IMR-90 (cell line): ENCODE measurements around the gene CMTM1. TPM values are rescaled to one million over a fixed set of nuclear protein-coding genes. Genes with fewer than 3 reads are reported as not detected.

ENCODE experiments used
- ATAC-seq: fragments of 200-7000 bp; cut with Tn5 transposase; 2 replicates; pipeline ENCODE4 v1.9.1; 2020; ENCODE audit warnings: low read depth, mild to moderate bottlenecking, moderate library complexity
- BruUV-seq: library from RNA; stranded (reverse); fragments of 400-500 nt; replicated peaks from 2 replicates; lab custom pipeline; 2021; lab: Mats Ljungman, UMichigan
- CTCF ChIA-PET: fragments of 300-600 bp; formaldehyde crosslinking; extraction: SDS; loops from one replicate; lab custom pipeline; 2021; ENCODE audit warnings: antibody characterized with exemption; lab: Yijun Ruan, JAX
- POLR2A ChIA-PET: fragments of 300-600 bp; sonication (Branson Sonifier 250); formaldehyde crosslinking; loops from one replicate; lab custom pipeline; 2022; ENCODE audit warnings: antibody characterized with exemption; ENCODE audit not compliant: unreplicated experiment; lab: Charles Lee
- DNase-seq: peaks from one replicate; pipeline ENCODE4 v3.0.0; 2013
- H2AFZ ChIP-seq: replicated peaks from 2 replicates; pipeline ENCODE3; 2013; ENCODE audit warnings: low read length, mild to moderate bottlenecking; ENCODE audit not compliant: poor library complexity
- H2AK5ac ChIP-seq: 2 replicates; pipeline ENCODE4 v1.6.1; 2013; ENCODE audit warnings: low read depth, low read length, inconsistent platforms
- H2AK9ac ChIP-seq: replicated peaks from 2 replicates; pipeline ENCODE3; 2013; ENCODE audit warnings: mild to moderate bottlenecking, low read depth, low read length, moderate library complexity; ENCODE audit not compliant: poor library complexity
- H2BK120ac ChIP-seq: 2 replicates; pipeline ENCODE4 v1.6.1; 2013; ENCODE audit warnings: low read depth, low read length, inconsistent platforms
- H2BK15ac ChIP-seq: 3 replicates; pipeline ENCODE4 v1.6.1; 2013; ENCODE audit warnings: low read depth, low read length, inconsistent platforms
- H2BK20ac ChIP-seq: 2 replicates; pipeline ENCODE4 v1.6.1; 2013; ENCODE audit warnings: low read depth, mild to moderate bottlenecking, inconsistent platforms, low read length, moderate library complexity
- H2BK5ac ChIP-seq: 2 replicates; pipeline ENCODE4 v1.6.1; 2013; ENCODE audit warnings: mild to moderate bottlenecking, low read depth, low read length, inconsistent platforms; ENCODE audit not compliant: poor library complexity, severe bottlenecking
- H3K14ac ChIP-seq: replicated peaks from 2 replicates; pipeline ENCODE4 v1.6.1; 2013; ENCODE audit warnings: low read depth, low read length, inconsistent platforms
- H3K18ac ChIP-seq: 2 replicates; pipeline ENCODE4 v1.6.1; 2013; ENCODE audit warnings: low read depth, low read length, control low read depth
- H3K23ac ChIP-seq: 2 replicates; pipeline ENCODE4 v1.6.1; 2013; ENCODE audit warnings: low read depth, low read length, inconsistent platforms
- H3K27ac ChIP-seq: 2 replicates; pipeline ENCODE4 v1.5.1; 2013; ENCODE audit warnings: mild to moderate bottlenecking, control low read depth, low read length; ENCODE audit not compliant: insufficient read depth
- H3K27me3 ChIP-seq: 2 replicates; pipeline ENCODE4 v1.6.1; 2013; ENCODE audit warnings: low read length; ENCODE audit not compliant: control insufficient read depth, insufficient read depth
- H3K36me3 ChIP-seq: 2 replicates; pipeline ENCODE4 v1.6.1; 2013; ENCODE audit warnings: low read length, mixed read lengths; ENCODE audit not compliant: control insufficient read depth, insufficient read depth
- H3K4ac ChIP-seq: 2 replicates; pipeline ENCODE4 v1.6.1; 2013; ENCODE audit warnings: low read depth, low read length, inconsistent platforms
- H3K4me1 ChIP-seq: 2 replicates; pipeline ENCODE4 v1.6.1; 2013; ENCODE audit warnings: low read length, mixed read lengths; ENCODE audit not compliant: control insufficient read depth, insufficient read depth
- H3K4me2 ChIP-seq: 2 replicates; pipeline ENCODE4 v1.6.1; 2013; ENCODE audit warnings: low read depth, mild to moderate bottlenecking, control low read depth, low read length, moderate library complexity
- H3K4me3 ChIP-seq: 2 replicates; pipeline ENCODE4 v1.5.1; 2013; ENCODE audit warnings: low read depth, mild to moderate bottlenecking, control low read depth, low read length, moderate library complexity; ENCODE audit not compliant: insufficient read depth
- H3K56ac ChIP-seq: 2 replicates; pipeline ENCODE4 v1.6.1; 2013; ENCODE audit warnings: low read length, inconsistent platforms; ENCODE audit not compliant: insufficient read depth; ENCODE audit errors: extremely low read depth
- H3K79me1 ChIP-seq, 2 experiments: 2 replicates each; pipeline ENCODE4 v1.6.1; 2013; ENCODE audit warnings: low read length in 2 of 2, inconsistent platforms in 1 of 2, low read depth in 1 of 2
- H3K9ac ChIP-seq: 2 replicates; pipeline ENCODE4 v1.6.1; 2013; ENCODE audit warnings: low read depth, low read length, control low read depth
- H3K9me1 ChIP-seq: 2 replicates; pipeline ENCODE4 v1.6.1; 2013; ENCODE audit warnings: low read length, inconsistent platforms; ENCODE audit not compliant: insufficient read depth
- H3K9me3 ChIP-seq: 2 replicates; pipeline ENCODE4 v1.6.1; 2013; ENCODE audit warnings: low read length; ENCODE audit not compliant: control insufficient read depth, insufficient read depth
- H4K20me1 ChIP-seq: 2 replicates; pipeline ENCODE4 v1.6.1; 2013; ENCODE audit warnings: low read length, inconsistent platforms; ENCODE audit not compliant: insufficient read depth
- H4K5ac ChIP-seq: 2 replicates; pipeline ENCODE4 v1.6.1; 2013; ENCODE audit warnings: mild to moderate bottlenecking, low read depth, low read length, control low read depth
- H4K8ac ChIP-seq, 2 experiments: 2 replicates each; pipeline ENCODE4 v1.6.1; 2013; ENCODE audit warnings: low read depth in 2 of 2, low read length in 2 of 2, control low read depth in 1 of 2, inconsistent platforms in 1 of 2
- H4K91ac ChIP-seq: 2 replicates; pipeline ENCODE4 v1.6.1; 2013; ENCODE audit warnings: low read depth, low read length, inconsistent platforms; ENCODE audit not compliant: insufficient read depth
- BHLHE40 ChIP-seq: fragments of 150-350 bp; IDR thresholded peaks from 2 replicates; pipeline ENCODE4 v1.6.1; 2016; ENCODE audit warnings: mild to moderate bottlenecking, low read depth, low read length
- CEBPB ChIP-seq: IDR thresholded peaks from 2 replicates; pipeline ENCODE4 v1.6.1; 2012; ENCODE audit warnings: low read depth, low read length, improper control_type of control experiment
- CHD1 ChIP-seq: IDR thresholded peaks from 2 replicates; pipeline ENCODE4 v1.6.1; 2012; ENCODE audit warnings: low read depth, low read length, improper control_type of control experiment
- CTCF ChIP-seq: conservative IDR thresholded peaks from 2 replicates; pipeline ENCODE4 v1.5.1; 2012; ENCODE audit warnings: mild to moderate bottlenecking, low read depth, low read length, improper control_type of control experiment
- MAFK ChIP-seq: IDR thresholded peaks from 2 replicates; pipeline ENCODE4 v1.6.1; 2012; ENCODE audit warnings: low read depth, low read length, improper control_type of control experiment
- MAZ ChIP-seq: IDR thresholded peaks from 2 replicates; pipeline ENCODE4 v1.6.1; 2012; ENCODE audit warnings: low read depth, mild to moderate bottlenecking, low read length, improper control_type of control experiment, moderate library complexity, borderline replicate concordance
- POLR2A ChIP-seq: IDR thresholded peaks from 2 replicates; pipeline ENCODE4 v1.6.1; 2012; ENCODE audit warnings: mild to moderate bottlenecking, low read depth, low read length
- RCOR1 ChIP-seq: IDR thresholded peaks from 2 replicates; pipeline ENCODE4 v1.6.1; 2012; ENCODE audit warnings: mild to moderate bottlenecking, low read length, improper control_type of control experiment; ENCODE audit not compliant: insufficient replicate concordance
- RFX5 ChIP-seq: IDR thresholded peaks from 2 replicates; pipeline ENCODE4 v1.8.0; 2012; ENCODE audit warnings: low read depth, mild to moderate bottlenecking, low read length, moderate library complexity
- SMC3 ChIP-seq: fragments of 150-350 bp; IDR thresholded peaks from 2 replicates; pipeline ENCODE4 v1.6.1; 2016; ENCODE audit warnings: low read depth, mild to moderate bottlenecking, antibody characterized with exemption, low read length, moderate library complexity
- USF2 ChIP-seq: fragments of 150-350 bp; IDR thresholded peaks from 2 replicates; pipeline ENCODE4 v1.6.1; 2017; ENCODE audit warnings: mild to moderate bottlenecking, antibody characterized with exemption, low read length, low read depth
- WGBS, 2 experiments: methylation state at CpG; one replicate each; pipeline versions ENCODE4 v1.1.5 to v1.1.7; 2013; ENCODE audit warnings: missing lambda C conversion rate in 2 of 2; ENCODE audit not compliant: insufficient read length in 1 of 2; ENCODE audit errors: extremely low coverage in 2 of 2; 5-methylcytosine and 5-hydroxymethylcytosine counted together
- dilution Hi-C: fragments of 300-500 bp; cut with HindIII; formaldehyde crosslinking; loops from one replicate; pipeline ENCODE4 v1.14.3; 2018; ENCODE audit warnings: low sequenced_read_pairs; ENCODE audit not compliant: unreplicated experiment
- in situ Hi-C: fragments of 300-500 bp; cut with MboI; formaldehyde crosslinking; loops from 3 replicates; pipeline ENCODE4 v1.14.3; 2019; ENCODE audit warnings: low sequenced_read_pairs, inconsistent platforms, mixed read lengths
- intact Hi-C: fragments of 100-400 bp; cut with micrococcal nuclease; formaldehyde crosslinking; loops from 2 replicates; pipeline ENCODE4 v1.10.0; 2022
- polyA plus RNA-seq, 3 experiments: library from polyadenylated mRNA; depleted of rRNA; stranded (reverse); fragments of >200 nt; gene quantifications; 2 replicates each; pipeline ENCODE4 v1.2.3, GENCODE V29; 2012; ENCODE audit warnings: low replicate concordance in 1 of 3
- total RNA-seq: library from RNA; depleted of rRNA; stranded (reverse); fragments of >200 nt; gene quantifications from 2 replicates; pipeline ENCODE4 v1.2.3, GENCODE V29; 2012

CMTM1 gene
- total and polyA plus RNA-seq, 2 of the 4 experiments (the other 2 are of a cell fraction) = 0.54 to 2.1 TPM

- no peak overlapping the region for H3K4me3 ChIP-seq
- no TSS peak for BruUV-seq
- CTCF ChIA-PET = no interaction called here
- no peak overlapping the region for H3K9ac ChIP-seq
- H4K5ac ChIP-seq = no peak overlapping the region
- no peak overlapping the region for H2BK120ac ChIP-seq
- H3K4me2 ChIP-seq = no peak overlapping the region
- no peak overlapping the region for H2AFZ ChIP-seq
- no peak overlapping the region for H3K18ac ChIP-seq
- H4K8ac ChIP-seq = no peak overlapping the region
- peaks cover 33% of the 10 kb centered on the region for H3K27me3 ChIP-seq
- no peak overlapping the region for H2BK5ac ChIP-seq
- H3K79me1 ChIP-seq = no peaks in the 10 kb centered on the region
- no peaks in the 10 kb centered on the region for H4K20me1 ChIP-seq
- DNase-seq (no peak), ATAC-seq (no peak)
- no peak overlapping the region for H3K23ac ChIP-seq
- no peaks in the 10 kb centered on the region for H3K4me1 ChIP-seq
- POLR2A ChIA-PET = no interaction called here
- intact Hi-C loops (no loop called here), dilution Hi-C loops (no loop called here), in situ Hi-C loops (no loop called here)
- no peak overlapping the region for H3K56ac ChIP-seq
- TF ChIP-seq POLR2A = no peak
- TF ChIP-seq USF2 = no peak
- no peak for TF ChIP-seq MAFK
- TF ChIP-seq SMC3 = no peak
- TF ChIP-seq CEBPB = no peak
- TF ChIP-seq MAZ = no peak
- no peak for TF ChIP-seq RFX5
- no peak for TF ChIP-seq CTCF
- no peak for TF ChIP-seq BHLHE40
- TF ChIP-seq RCOR1 = no peak
- no peak for TF ChIP-seq CHD1
- no peak overlapping the region for H3K14ac ChIP-seq
- H2AK9ac ChIP-seq = no peak overlapping the region
- no peak overlapping the region for H3K27ac ChIP-seq
- no peak overlapping the region for H4K91ac ChIP-seq
- H2BK20ac ChIP-seq = no peak overlapping the region
- no peaks in the 10 kb centered on the region for H3K36me3 ChIP-seq
- H3K9me3 ChIP-seq = peaks cover 8% of the 10 kb centered on the region
- no peak overlapping the region for H2AK5ac ChIP-seq
- H2BK15ac ChIP-seq = no peak overlapping the region
- H3K9me1 ChIP-seq = no peaks in the 10 kb centered on the region
- H3K4ac ChIP-seq = no peak overlapping the region
- WGBS, 2 experiments = no CpG with 5 or more reads among the region's 3 CpGs
Observed at GRCh38 chr16:66592814-66593213, 26.6 kb downstream of the CMTM1 start.
